Astrocyte of the cerebellum (primary cell): ENCODE results near the gene ATG9B.

Experiments used
- DNase-seq: peaks from one replicate; pipeline ENCODE4 v3.0.0-alpha.2; 2011; ENCODE audit warnings: low read depth
- H3K4me3 ChIP-seq: 2 replicates; pipeline ENCODE4 v1.5.1; 2011; ENCODE audit warnings: mild to moderate bottlenecking, low read depth, low read length, moderate library complexity
- in situ Hi-C: cut with HindIII; loops from 2 replicates; pipeline ENCODE4 v1.10.0; 2017; ENCODE audit warnings: low sequenced_read_pairs
- TF ChIP-seq, protein P1 (sequence below): IDR thresholded peaks from 2 replicates; pipeline ENCODE4 v1.5.1; 2012; ENCODE audit warnings: low read length, low read depth, moderate library complexity, mild to moderate bottlenecking; ENCODE audit errors: missing control alignments

Gene ATG9B

DNA sequence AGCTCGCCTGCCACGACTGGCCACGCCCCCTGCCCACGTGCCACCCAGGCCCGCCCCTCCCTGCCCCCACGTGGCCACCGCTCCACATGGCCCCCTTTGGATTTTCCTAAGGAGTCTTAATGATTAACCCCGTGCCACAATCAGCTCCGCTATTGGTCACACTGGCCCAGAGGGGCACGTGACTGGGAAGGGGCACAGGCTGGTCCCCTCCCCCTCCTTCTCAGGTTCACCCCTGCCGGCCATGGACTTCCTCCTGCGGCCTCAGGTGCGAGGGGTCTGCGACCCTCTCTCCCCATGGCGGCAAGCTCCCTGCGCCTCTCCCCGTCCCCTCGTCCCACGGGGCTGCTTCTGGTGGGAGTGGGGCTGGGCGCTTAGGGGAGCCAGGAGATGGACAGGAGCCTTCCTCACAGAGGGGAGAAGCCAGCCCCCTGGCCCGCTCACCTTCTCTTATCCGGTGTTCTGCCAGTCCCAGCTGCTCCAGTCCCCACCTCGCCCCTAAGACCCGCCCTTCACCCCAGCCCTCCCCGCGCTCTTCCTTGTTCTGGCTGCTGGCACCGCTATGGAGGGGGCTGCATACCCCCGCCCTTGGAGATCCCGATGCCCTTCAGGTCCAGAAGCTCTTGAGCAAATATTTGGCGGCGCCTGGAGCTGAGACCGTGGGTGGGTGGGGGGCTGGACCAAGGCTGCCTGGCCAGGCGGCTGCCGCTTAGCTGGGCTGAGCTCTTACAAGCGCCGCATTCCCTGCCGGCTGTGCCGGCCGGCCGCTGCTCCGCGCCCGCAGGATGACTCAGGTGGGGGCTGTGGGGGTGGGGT is 38.3 kb upstream of the ATG9B start:
- DNase-seq = no peak
- peak overlapping the region; percentile 27 for H3K4me3 ChIP-seq
- TF ChIP-seq, protein P1, sequence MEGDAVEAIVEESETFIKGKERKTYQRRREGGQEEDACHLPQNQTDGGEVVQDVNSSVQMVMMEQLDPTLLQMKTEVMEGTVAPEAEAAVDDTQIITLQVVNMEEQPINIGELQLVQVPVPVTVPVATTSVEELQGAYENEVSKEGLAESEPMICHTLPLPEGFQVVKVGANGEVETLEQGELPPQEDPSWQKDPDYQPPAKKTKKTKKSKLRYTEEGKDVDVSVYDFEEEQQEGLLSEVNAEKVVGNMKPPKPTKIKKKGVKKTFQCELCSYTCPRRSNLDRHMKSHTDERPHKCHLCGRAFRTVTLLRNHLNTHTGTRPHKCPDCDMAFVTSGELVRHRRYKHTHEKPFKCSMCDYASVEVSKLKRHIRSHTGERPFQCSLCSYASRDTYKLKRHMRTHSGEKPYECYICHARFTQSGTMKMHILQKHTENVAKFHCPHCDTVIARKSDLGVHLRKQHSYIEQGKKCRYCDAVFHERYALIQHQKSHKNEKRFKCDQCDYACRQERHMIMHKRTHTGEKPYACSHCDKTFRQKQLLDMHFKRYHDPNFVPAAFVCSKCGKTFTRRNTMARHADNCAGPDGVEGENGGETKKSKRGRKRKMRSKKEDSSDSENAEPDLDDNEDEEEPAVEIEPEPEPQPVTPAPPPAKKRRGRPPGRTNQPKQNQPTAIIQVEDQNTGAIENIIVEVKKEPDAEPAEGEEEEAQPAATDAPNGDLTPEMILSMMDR = no peak
- in situ Hi-C loops = no loop called here

DNA sequence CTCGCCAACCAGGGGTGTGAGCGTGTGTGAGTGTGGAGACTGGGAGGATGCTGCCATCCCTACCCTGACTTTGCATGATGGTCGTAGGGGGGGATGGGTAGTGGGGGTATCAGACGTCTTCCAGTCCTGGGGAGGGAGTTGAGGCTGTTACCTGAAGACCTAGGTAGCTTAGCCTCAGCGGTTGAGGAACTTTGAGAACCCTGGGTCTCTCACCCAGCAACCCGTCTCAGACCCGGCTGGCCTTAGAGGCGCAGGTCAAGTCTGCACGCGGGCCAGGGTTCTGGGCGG is 37.8 kb upstream of the ATG9B start:
- in situ Hi-C loops = no loop called here
- H3K4me3 ChIP-seq = peak overlapping the region; percentile 84
- TF ChIP-seq, protein P1 = no peak
- DNase-seq = no peak

DNA sequence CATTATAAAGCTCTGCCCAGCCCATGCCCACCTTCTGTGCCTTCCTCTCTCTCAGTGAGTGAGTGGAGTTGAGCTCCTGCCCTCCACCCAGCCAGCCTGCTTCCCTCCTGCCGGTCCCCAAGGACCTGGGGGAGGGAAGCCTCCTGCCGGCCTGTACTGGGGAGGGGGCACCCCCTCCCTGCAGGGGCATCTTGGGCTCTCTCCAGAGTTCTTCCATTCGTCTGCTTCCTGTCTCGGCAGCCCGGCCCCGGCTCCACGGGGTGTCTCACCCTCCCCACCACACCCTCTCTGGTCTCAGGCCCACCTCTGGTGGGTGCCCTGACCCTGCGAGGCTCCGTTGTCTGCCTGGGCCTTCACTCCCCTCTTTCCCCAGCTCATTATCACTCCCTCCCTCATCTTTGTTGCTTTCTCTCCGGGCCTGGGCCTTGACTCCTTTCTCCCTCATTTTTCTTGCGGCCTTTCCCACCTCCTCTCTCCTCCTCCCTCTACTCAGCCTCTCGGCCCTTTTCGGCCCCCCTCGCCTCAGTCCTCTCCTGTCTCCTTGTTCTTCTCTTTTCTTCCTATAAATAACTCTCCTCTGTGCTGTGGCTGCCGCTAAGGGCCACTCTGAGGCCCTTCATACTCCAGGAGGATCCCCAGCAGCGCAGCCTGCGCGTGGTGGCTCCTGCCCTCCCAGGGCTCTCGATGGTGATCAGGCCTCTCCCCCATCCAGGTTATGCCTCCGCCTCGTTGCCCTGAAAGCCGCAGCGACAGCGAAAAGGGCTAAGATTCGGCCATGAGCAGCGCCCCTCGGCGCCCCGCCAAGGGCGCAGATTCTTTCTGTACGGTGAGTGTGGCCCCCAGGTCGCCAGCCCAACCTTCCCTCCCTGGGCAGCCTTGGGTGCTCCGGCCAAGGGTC is 37.2 kb upstream of the ATG9B start:
- in situ Hi-C loops = no loop called here
- peak overlapping the region; percentile 84 for H3K4me3 ChIP-seq
- TF ChIP-seq, protein P1 = no peak
- DNase-seq = no peak

DNA sequence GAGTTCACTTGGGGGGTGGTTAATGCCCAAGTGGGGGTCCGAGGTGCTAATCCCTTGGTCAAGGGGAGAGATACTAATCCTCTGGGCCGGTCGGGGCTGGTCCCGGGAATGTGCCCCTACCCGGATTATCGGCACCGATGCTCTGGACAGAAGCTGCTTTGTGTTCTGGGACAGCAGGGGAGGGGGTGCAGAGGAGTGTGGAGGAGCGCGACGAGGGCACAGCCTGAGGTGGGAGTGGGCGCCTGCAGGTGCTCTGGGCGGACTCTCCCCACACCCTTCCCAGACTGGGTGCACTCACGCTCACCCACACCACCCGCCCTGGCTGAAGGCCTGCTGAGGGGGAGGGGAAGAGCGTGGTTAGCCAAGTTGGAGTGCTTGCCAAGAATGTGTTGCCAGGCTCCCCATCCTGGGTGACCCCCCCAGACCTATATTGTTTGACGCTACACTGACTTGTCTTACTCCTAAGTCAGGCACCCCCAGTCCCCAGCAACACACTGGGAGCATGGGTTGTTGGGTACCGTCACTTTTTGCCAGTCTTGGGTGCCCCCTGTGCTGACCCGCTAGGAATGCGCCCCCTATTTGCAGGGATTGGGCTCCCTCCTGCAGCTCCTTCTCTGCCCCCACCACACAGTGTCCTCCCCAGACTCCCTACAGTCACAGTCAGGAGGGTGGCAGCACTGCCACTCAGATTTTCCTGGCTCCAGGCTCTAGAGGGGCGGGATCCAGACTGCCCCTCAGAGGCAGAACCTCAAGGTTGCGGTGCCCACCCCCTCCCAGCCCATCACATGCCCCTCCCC is 36.3 kb upstream of the ATG9B start:
- peak overlapping the region; percentile 84 for H3K4me3 ChIP-seq
- in situ Hi-C loops = no loop called here
- TF ChIP-seq, protein P1 = peak; percentile 2
- DNase-seq = no peak

DNA sequence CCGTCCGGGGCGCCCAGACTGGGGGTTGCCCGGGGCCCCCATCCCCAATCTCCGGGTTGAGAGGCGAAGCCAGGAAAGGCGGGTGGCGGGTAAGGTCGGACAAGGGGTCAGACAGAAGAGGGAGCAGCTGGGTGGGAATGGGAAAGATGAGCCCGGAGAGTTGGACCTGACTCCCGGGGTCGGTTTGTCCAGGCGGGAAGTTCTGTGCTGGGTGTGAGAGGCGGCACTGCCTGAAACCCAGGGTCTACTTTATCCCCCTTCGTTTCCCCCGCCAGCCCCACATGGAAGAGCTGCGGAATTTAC is 35.8 kb upstream of the ATG9B start:
- peak overlapping the region; percentile 84 for H3K4me3 ChIP-seq
- DNase-seq = no peak
- in situ Hi-C loops = no loop called here
- TF ChIP-seq, protein P1 = no peak

DNA sequence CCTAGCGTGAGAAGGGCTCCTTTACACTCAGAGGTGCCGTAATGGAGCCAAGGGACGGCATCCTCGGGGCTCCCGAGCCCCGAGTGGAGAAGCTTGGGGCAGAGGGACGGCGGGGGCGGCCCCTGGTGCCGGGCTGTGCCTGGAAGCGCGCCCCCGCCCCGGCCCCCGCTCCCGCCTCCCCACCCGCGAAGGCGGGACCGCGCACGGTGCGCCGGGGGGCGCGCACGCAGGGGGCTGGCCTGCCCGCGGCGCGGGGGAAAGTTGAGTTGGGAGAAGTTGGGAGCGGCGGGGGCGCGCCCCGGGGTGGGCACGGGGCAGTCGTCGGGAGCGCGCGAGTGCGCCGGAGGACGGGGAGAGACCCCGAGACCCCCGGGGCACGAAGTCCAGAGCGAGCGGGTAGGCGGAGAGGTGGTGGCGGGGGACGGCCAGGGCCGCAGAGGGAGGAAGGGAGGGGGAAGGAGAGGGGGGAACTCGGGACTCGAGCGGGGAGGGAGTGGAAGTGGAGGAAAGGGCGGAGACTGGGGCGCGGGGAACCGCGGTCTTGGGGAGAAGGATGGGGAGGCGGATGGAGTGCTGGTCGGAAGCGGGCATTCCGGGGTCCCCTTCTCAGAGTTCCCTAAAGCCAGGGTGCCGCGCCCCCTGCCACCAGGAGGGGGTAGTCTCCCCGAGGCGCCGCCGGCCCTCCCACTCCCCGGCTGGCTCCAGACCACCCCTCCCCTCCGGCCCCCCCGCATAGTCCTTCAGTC is 35.2 kb upstream of the ATG9B start, which contains the start of gene SLC4A2:
Gene SLC4A2 (plus strand): TSS at position 223 of the 746 bp plus-strand sequence. CDS start 2,399 bp downstream, outside the sequence.
- no peak for DNase-seq

More for the DNA sequence above, 35.2 kb upstream of the ATG9B start, which contains the start of gene SLC4A2:
- TF ChIP-seq, protein P1 = peak; percentile 55
- peak within 1 kb of the TSS; percentile 84 for H3K4me3 ChIP-seq
- in situ Hi-C loops = no loop called here
